Inflammatory macrophage treated with lipopolysaccharide for 4 hours (primary cell): ENCODE data around the gene RGS6.

ENCODE experiments used
- DNase-seq: peaks from one replicate; pipeline ENCODE4 v3.0.0-alpha.2; 2020

The RGS6 gene

GRCh38 chr14:72515779-72516770, 583.8 kb downstream of the RGS6 start:
- no peak for DNase-seq

GRCh38 chr14:72516936-72517700, 584.9 kb downstream of the RGS6 start:
- peak; percentile 76 for DNase-seq

GRCh38 chr14:72517736-72518135, 585.5 kb downstream of the RGS6 start:
- DNase-seq: no peak

GRCh38 chr14:72518809-72519377, 586.7 kb downstream of the RGS6 start:
- peak; percentile 67 for DNase-seq

GRCh38 chr14:72519543-72519942, 587.3 kb downstream of the RGS6 start:
- no peak for DNase-seq

- no peak for DNase-seq
These were observed 588.8 kb downstream of the RGS6 start for GRCh38 chr14:72521045-72521444.

GRCh38 chr14:72521968-72522741, 589.9 kb downstream of the RGS6 start:
- DNase-seq: peak; percentile 46

- no peak for DNase-seq
These were observed 590.6 kb downstream of the RGS6 start for GRCh38 chr14:72522847-72523246.

GRCh38 chr14:72523424-72524294, 591.4 kb downstream of the RGS6 start:
- no peak for DNase-seq

- no peak for DNase-seq
These were observed 592.0 kb downstream of the RGS6 start for GRCh38 chr14:72524295-72524629.

GRCh38 chr14:72525087-72525915, 593.1 kb downstream of the RGS6 start:
- DNase-seq: no peak

GRCh38 chr14:72527591-72527990, 595.4 kb downstream of the RGS6 start:
- DNase-seq: no peak

GRCh38 chr14:72528059-72528862, 596.0 kb downstream of the RGS6 start:
- peak; percentile 64 for DNase-seq

GRCh38 chr14:72528863-72529175, 596.6 kb downstream of the RGS6 start:
- DNase-seq: no peak

GRCh38 chr14:72532686-72533454, 600.6 kb downstream of the RGS6 start:
- no peak for DNase-seq

GRCh38 chr14:72535485-72535884, 603.3 kb downstream of the RGS6 start:
- DNase-seq: peak; percentile 86

- DNase-seq: no peak
These were observed 606.2 kb downstream of the RGS6 start for GRCh38 chr14:72538387-72538786.

GRCh38 chr14:72539661-72540315, 607.6 kb downstream of the RGS6 start:
- peak; percentile 47 for DNase-seq

GRCh38 chr14:72540836-72541235, 608.6 kb downstream of the RGS6 start:
- DNase-seq: no peak
